ENCODE results near the gene ACOX1.

DNA sequence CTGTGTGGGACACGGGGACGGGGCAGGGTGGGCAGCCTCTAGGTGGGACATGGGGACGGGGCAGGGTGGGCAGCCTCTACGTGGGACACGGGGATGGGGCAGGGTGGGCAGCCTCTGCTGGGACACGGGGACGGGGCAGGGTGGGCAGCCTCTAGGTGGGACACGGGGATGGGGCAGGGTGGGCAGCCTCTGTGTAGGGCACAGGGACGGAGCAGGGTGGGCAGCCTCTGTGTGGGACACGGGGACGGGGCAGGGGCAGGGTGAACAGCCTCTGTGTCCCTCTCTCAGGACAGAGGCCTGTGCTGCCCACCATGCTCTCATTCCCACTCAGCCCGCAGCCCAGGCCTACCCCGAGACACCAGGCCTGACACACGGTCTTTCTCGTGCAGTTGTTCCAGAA lies 57.4 kb downstream of the ACOX1 start:
- TF ChIP-seq, protein P1, sequence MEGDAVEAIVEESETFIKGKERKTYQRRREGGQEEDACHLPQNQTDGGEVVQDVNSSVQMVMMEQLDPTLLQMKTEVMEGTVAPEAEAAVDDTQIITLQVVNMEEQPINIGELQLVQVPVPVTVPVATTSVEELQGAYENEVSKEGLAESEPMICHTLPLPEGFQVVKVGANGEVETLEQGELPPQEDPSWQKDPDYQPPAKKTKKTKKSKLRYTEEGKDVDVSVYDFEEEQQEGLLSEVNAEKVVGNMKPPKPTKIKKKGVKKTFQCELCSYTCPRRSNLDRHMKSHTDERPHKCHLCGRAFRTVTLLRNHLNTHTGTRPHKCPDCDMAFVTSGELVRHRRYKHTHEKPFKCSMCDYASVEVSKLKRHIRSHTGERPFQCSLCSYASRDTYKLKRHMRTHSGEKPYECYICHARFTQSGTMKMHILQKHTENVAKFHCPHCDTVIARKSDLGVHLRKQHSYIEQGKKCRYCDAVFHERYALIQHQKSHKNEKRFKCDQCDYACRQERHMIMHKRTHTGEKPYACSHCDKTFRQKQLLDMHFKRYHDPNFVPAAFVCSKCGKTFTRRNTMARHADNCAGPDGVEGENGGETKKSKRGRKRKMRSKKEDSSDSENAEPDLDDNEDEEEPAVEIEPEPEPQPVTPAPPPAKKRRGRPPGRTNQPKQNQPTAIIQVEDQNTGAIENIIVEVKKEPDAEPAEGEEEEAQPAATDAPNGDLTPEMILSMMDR (conservative IDR thresholded peaks at IDR 0.05; ENCODE audit: low read length) = no peak
- no peak for TF ChIP-seq EZH2phosphoT487 (IDR thresholded peaks at IDR 0.05; ENCODE audit: borderline replicate concordance)
